HG02759 (cell line): ENCODE results near the gene SLC38A9.
"Not testable (repeated sequence)": the region's sequence is repeated elsewhere in the genome, so short reads cannot be mapped to it uniquely, and the experiment has no call there.

Source experiments
- ATAC-seq: cut with Tn5 transposase; IDR thresholded peaks from one replicate; pipeline ENCODE4 v1.9.1; 2021; ENCODE audit warnings: mild to moderate bottlenecking, moderate library complexity; ENCODE audit not compliant: unreplicated experiment

Gene SLC38A9

GRCh38 chr5:55708732-55709131, 3.4 kb downstream of the SLC38A9 start:
- no peak for ATAC-seq

GRCh38 chr5:55706230-55706629, 5.9 kb downstream of the SLC38A9 start:
- no peak for ATAC-seq

- ATAC-seq = no peak
These were observed 9.4 kb downstream of the SLC38A9 start for GRCh38 chr5:55702598-55703345.

GRCh38 chr5:55701462-55702103, 10.5 kb downstream of the SLC38A9 start:
- no peak for ATAC-seq

GRCh38 chr5:55700745-55701144, 11.4 kb downstream of the SLC38A9 start:
- no peak for ATAC-seq

GRCh38 chr5:55699041-55699688, 13.0 kb downstream of the SLC38A9 start:
- peak; percentile 72 for ATAC-seq

GRCh38 chr5:55696704-55697103, 15.4 kb downstream of the SLC38A9 start:
- ATAC-seq = not testable (repeated sequence)

GRCh38 chr5:55694152-55694830, 17.8 kb downstream of the SLC38A9 start:
- no peak for ATAC-seq

GRCh38 chr5:55692509-55692908, 19.6 kb downstream of the SLC38A9 start:
- ATAC-seq = no peak

- ATAC-seq = no peak
These were observed 20.1 kb downstream of the SLC38A9 start for GRCh38 chr5:55692106-55692417.

- no peak for ATAC-seq
These were observed 20.6 kb downstream of the SLC38A9 start for GRCh38 chr5:55691265-55692105.

- no peak for ATAC-seq
These were observed 30.1 kb downstream of the SLC38A9 start for GRCh38 chr5:55682071-55682470.

GRCh38 chr5:55681301-55681700, 30.8 kb downstream of the SLC38A9 start:
- no peak for ATAC-seq

GRCh38 chr5:55680353-55680752, 31.8 kb downstream of the SLC38A9 start:
- ATAC-seq = no peak

GRCh38 chr5:55679556-55679955, 32.6 kb downstream of the SLC38A9 start:
- ATAC-seq = no peak

- no peak for ATAC-seq
These were observed 37.0 kb downstream of the SLC38A9 start for GRCh38 chr5:55675119-55675518.

- no peak for ATAC-seq
These were observed 37.8 kb downstream of the SLC38A9 start for GRCh38 chr5:55674340-55674739.

GRCh38 chr5:55672477-55672911, 39.6 kb downstream of the SLC38A9 start:
- ATAC-seq = no peak

- ATAC-seq = no peak
These were observed 40.1 kb downstream of the SLC38A9 start for GRCh38 chr5:55671975-55672374.

GRCh38 chr5:55668356-55668755, 43.8 kb downstream of the SLC38A9 start:
- ATAC-seq = peak; percentile 42

- no peak for ATAC-seq
These were observed 44.2 kb downstream of the SLC38A9 start for GRCh38 chr5:55667938-55668337.
